IPS-18c (cell line): ENCODE data around the gene JMJD7.

Source experiments
- H3K4me3 ChIP-seq: 2 replicates; pipeline ENCODE4 v1.7.0; 2013; ENCODE audit warnings: low read depth, mild to moderate bottlenecking, low read length, moderate library complexity; ENCODE audit not compliant: insufficient read depth
- H3K9me3 ChIP-seq: one replicate; pipeline ENCODE4 v1.6.1; 2013; ENCODE audit warnings: mild to moderate bottlenecking, low read length, moderate library complexity; ENCODE audit not compliant: control insufficient read depth, insufficient read depth

JMJD7 gene

DNA sequence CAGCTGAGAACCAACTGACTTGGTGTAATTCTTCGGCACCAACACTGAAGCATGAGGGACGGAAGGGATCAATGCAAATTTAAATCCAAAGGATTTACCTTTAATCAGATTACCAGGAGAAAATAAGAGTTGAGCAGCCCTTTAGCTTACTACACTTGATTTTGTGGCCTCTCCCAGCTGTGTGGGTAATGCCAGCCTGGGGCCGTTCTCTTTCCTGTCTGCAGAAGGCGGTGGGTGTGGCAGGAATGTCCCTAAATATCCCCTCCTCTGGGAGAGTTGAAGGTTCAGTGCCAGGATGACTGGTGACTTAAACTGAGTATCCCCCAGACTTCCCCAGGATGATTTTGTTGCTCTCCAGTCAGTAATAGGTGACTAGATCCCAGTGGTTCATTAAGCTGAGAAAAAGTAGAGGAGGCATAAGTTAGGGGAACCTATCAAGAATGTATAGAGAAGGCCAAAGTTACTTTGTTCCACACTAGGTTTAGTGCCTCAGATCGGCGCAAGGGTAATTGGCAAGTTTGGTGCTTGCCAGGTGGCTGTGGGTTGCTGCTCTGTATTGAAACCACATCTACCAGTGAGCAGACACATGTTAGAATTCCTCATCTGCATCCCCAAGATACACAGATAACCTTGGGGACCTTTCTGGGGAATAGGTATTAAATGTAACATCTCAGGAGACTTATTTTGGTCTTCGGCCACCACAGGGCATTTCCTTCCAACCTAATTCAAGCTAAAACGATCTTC, 30.5 kb upstream of the JMJD7 start:
- Histone ChIP-seq H3K9me3 (no peaks in the 10 kb centered on the region), H3K4me3 (no peak overlapping the region)

DNA sequence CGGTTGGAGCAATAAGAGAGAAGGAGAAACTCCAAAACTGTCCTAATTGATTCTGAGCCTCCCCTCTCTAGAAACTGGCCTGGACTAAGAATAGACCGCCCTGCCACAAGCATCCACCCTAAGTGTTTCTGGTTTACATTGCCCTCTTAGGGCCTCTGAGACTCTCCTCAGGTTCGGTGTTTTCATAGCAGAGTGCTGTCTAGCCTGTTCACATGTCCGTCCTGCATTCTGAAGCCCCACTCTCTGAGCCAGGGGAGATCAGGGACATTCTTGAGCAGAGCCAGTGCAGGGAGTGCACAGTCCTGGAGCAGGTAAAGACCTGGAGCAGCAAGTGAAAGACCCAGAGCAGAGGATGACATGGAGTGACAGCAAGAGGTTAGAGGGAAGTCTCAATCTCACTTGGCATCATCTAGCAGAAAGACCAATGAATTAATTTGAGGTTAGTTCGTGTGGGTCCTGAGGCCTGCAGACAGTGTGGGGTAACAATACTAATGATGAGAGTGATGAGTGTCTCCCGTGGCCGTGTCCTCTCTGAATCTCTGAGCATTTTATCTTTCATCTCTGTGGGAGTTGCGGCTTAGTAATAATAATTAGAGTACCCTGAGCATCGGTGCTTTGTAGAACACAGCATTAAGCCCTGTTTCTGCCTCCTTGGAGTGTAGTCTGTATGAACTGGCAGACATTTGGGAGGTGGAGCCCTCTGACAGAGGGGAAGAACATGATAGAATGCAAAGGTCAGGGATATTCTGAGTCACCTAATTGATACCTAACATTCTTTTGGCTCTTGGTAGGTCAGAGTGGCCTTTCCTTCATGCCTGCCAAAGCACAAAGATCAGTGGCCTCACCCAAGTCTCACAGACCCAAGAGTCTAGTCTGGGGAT, 29.0 kb upstream of the JMJD7 start:
- no peaks in the 10 kb centered on the region for H3K9me3 ChIP-seq
- H3K4me3 ChIP-seq, result no peak overlapping the region

DNA sequence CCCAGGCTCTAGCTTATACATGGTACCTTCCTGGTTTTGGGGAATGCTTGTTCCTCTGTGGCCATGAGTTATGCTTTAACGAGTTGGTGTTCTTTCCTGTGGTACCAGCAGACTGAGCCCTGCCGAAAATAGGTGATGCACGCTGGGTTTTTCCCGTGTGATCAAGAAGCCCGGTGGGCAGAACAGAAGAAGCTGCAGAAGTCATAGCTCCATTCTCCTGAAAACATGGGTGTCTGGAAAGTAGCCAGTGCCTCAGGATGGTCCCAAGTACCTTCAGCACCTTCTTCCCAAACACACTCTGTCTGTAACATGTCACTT, 28.4 kb upstream of the JMJD7 start:
- H3K9me3 ChIP-seq, result no peaks in the 10 kb centered on the region
- H3K4me3 ChIP-seq, result no peak overlapping the region

DNA sequence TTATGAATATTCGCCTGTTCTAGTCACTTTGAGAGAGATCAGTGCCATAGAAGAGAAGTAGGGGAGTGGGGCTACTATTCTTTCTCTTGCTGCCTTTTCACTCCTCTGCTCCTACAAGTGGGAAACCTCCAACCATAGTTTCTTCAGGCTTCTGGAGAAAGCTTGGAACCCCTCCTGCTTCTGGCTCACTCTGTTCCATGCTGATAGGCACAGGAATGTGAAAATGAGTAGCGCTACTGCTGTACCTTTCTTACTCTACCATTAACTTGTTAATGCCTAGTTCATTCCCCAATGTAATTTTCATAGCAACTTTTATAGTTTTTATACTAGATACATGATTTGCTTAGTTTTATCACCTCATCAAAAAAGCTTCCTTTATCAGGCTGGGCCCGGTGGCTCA, 26.7 kb upstream of the JMJD7 start:
- Histone ChIP-seq H3K4me3 (no peak overlapping the region), H3K9me3 (no peaks in the 10 kb centered on the region)

DNA sequence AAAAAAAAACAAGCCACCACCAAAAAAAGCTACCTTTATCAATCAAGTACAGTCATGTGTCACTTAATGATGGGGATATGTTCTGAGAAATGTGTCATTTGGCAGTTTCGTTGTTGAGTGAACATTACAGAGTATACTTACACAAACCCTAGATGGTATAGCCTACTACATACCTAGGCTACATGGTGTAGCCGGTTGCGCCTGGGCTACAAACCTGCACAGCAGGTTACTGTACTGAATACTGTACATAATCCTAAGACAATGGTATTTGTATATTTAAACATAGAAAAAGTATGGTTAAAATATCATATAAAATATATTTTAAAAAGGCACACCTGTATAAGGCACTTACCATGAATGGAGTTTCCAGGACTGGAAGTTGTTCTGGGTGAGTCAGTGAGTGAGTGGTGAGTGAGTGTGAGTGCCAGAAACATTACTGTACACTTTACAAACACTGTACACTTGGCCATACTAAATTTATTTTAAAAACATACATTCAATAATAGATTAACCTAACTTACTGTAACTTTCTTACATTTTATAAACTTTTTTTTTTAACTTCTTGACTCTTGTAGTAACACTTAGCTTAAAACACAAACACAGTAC, 25.9 kb upstream of the JMJD7 start:
- Histone ChIP-seq H3K4me3 (no peak overlapping the region), H3K9me3 (no peaks in the 10 kb centered on the region)

GRCh38 chr15:41804361-41804760, 23.5 kb upstream of the JMJD7 start:
- no peak overlapping the region for H3K4me3 ChIP-seq
- H3K9me3 ChIP-seq, result no peaks in the 10 kb centered on the region

DNA sequence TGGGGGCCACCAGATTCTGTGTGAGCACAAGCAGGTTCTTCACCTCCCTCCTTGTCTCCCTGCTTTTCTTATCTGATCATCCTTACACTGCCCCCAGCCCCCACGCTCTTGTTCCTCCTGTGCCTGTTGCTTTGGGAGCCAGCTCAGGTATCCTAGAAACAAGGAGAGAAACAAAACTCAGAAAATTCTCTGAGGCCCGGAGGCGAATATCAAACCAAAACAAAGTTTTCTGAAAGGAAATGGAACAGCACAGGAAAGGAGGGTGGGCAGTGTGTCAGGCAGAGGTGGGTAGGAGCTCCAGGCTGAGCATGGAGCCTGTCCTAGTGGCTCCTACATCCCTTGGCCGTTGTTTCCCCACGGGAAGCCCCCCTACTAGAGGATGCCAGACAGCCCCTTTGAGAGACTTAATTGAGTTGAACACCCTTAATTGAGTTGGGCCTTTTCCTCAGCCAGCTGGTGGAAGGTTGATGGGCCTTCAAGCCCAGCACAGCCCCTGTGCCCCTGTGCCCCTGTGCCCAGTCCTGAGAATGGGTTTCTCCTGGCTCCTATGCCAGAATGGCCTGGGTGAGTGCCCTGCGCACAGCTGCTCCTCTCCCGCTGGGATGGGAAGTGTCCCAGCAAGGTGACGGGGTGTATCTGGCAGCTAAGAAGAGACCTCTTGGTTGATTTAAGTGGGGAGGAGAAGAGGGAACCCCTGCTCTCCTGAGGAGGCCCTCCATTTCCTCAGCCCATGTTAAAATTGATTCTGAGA, 22.8 kb upstream of the JMJD7 start:
- H3K4me3 ChIP-seq, result no peak overlapping the region
- no peaks in the 10 kb centered on the region for H3K9me3 ChIP-seq

GRCh38 chr15:41805711-41806110, 22.2 kb upstream of the JMJD7 start:
- Histone ChIP-seq H3K9me3 (no peaks in the 10 kb centered on the region), H3K4me3 (no peak overlapping the region)

DNA sequence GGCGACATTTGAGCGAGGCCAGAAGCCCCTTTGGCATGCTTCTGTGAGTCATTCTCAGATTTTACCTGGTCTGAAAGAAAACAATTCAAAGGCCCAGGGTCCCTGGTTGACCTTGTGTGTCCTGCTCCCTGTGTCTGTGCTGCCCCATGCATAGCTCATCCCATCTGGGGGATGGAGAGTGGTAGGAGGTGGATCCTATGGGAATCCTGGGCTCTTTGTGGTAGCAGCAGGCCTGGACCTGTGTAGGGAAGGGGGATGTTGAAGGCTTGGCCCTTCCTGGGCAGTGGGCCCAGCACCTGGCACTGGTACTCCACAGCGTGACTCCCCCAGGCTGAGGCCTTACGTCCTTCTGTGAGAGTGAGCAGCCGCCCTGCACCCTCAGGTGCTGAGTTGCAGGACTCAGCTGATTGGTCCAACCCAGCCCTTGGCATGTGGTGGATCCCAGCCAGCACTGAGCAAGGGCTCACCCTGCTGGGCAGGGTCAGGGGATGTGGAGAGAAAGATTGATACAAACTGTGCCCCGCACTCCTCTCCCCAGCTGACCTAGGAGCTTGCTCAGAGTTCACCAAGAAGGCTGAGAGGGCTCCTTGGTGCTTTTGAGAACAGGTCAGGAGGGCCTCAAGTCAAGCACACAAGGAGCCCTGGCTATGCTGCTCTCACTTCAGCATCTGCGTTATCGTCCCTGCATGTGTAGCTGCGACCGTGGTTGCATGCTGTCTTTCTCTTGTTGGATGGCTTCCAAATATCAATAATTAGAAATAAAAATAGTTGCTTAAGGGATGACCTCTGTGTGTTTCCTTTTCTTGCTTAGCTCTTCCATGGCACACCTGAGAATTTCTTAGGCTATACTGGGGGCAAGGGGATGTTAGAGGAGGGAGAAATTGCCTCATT, 21.4 kb upstream of the JMJD7 start:
- H3K9me3 ChIP-seq, result no peaks in the 10 kb centered on the region
- no peak overlapping the region for H3K4me3 ChIP-seq

- H3K4me3 ChIP-seq, result no peak overlapping the region
- no peaks in the 10 kb centered on the region for H3K9me3 ChIP-seq
These were observed 18.8 kb upstream of the JMJD7 start for GRCh38 chr15:41809121-41809520.

DNA sequence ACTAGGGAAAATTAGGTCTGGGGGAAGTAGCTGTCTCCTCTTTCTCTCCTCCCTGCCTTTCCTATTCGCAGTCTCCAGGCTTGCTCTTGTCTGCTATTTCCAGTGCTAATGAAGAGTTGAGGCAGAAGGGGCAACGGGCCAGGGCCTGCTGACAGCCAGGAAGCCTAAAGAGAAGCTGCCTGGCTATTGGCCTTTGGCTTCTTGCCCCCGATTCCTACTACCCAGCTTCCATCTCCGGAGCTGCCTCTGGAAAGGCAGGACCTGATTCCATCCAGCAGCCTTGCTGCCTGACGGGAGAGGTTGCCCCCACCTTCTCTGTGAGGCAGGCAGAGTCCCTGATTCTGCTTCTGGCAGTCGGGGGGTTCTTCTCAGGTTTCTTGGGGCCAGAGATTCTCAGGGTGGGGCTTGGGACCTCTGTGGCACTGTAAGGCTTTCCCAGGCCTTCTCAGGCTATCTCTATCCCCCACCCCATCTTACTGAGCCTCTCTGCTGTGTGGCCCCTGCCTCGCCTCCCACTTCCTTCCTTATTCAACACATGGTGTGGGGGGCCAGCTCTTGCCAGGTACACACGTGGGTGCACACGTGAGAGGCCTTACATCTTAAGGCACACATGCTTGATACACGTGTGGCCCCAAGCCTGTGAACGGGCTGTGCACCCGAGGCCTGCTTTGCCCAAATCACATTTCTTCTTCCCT, 18.2 kb upstream of the JMJD7 start:
- no peaks in the 10 kb centered on the region for H3K9me3 ChIP-seq
- no peak overlapping the region for H3K4me3 ChIP-seq

GRCh38 chr15:41810651-41811431, 17.1 kb upstream of the JMJD7 start:
- no peak overlapping the region for H3K4me3 ChIP-seq
- H3K9me3 ChIP-seq, result no peaks in the 10 kb centered on the region

GRCh38 chr15:41811432-41812195, 16.3 kb upstream of the JMJD7 start:
- no peaks in the 10 kb centered on the region for H3K9me3 ChIP-seq
- H3K4me3 ChIP-seq, result no peak overlapping the region

DNA sequence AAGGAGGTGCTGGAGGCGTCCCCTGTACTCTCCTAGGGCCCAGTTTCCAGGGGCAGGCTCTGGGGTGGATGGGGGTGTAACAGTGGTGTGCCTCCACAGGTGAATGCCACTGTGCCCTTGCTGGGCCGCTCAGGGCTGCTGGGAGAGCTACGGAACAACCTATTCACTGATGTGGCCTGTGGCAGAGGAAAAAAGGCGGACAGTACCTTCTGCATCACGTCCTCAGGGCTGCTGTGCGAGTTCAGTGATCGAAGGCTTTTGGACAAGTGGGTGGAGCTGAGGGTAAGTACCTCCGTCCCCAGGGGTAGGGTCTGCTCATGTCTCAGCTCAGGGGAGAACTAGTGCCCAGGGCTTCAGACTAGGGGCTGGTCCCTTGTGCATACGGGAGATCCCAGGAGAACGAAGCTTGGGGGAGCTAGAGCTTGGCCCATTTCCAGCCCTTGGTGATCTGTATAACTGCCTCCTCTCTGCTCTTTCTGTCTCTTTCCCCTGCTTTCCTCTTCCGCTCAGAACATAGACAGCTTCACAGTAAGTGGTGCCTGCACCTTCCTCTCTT, 15.0 kb upstream of the JMJD7 start:
- Histone ChIP-seq H3K9me3 (no peaks in the 10 kb centered on the region), H3K4me3 (no peak overlapping the region)

- Histone ChIP-seq H3K4me3 (no peak overlapping the region), H3K9me3 (no peaks in the 10 kb centered on the region)
These were observed 14.5 kb upstream of the JMJD7 start for GRCh38 chr15:41813426-41813825.
